Measurements from ENCODE around the gene CIDEA.

DNA sequence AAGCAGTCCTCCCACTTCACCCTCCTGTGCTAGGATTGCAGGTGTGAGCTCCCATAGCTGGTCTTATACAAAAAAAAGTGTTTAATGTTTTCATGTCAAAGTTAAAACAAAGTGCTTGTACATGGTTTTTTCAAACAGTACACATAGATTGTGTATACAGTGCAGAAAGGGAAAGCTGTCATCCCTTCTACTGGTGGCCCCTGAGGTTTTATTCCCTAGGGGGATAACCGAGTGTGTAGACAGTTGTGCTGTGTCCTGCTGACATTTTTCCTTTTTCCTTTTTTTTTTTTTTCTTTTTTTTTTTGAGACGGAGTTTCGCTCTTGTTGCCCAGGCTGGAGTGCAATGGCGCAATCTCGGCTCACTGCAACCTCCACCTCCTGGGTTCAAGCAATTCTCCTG is 64.7 kb downstream of the CIDEA start:
- TF ChIP-seq, protein P1, sequence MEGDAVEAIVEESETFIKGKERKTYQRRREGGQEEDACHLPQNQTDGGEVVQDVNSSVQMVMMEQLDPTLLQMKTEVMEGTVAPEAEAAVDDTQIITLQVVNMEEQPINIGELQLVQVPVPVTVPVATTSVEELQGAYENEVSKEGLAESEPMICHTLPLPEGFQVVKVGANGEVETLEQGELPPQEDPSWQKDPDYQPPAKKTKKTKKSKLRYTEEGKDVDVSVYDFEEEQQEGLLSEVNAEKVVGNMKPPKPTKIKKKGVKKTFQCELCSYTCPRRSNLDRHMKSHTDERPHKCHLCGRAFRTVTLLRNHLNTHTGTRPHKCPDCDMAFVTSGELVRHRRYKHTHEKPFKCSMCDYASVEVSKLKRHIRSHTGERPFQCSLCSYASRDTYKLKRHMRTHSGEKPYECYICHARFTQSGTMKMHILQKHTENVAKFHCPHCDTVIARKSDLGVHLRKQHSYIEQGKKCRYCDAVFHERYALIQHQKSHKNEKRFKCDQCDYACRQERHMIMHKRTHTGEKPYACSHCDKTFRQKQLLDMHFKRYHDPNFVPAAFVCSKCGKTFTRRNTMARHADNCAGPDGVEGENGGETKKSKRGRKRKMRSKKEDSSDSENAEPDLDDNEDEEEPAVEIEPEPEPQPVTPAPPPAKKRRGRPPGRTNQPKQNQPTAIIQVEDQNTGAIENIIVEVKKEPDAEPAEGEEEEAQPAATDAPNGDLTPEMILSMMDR (conservative IDR thresholded peaks at IDR 0.05; ENCODE audit: low read depth, low read length), result no peak
- TF ChIP-seq EZH2 (IDR thresholded peaks at IDR 0.05; ENCODE audit: low read length, unreplicated experiment), result no peak
- no peak for TF ChIP-seq EZH2phosphoT487 (IDR thresholded peaks at IDR 0.05; ENCODE audit: borderline replicate concordance, low read length)

Data from PC-3 (cell line).